Glutamatergic neuron (in vitro differentiated cells): ENCODE measurements around the gene ARHGAP33. TPM values are rescaled to one million over a fixed set of nuclear protein-coding genes. Genes with fewer than 3 reads are reported as not detected.

Experiments used
- DNase-seq: peaks from one replicate; pipeline ENCODE4 v3.0.0; 2022
- H3K27ac Mint-ChIP-seq: one replicate; pipeline ENCODE4 v1.8.0; 2020; ENCODE audit warnings: mild to moderate bottlenecking, mixed read lengths, inconsistent platforms; ENCODE audit not compliant: unreplicated experiment
- H3K27me3 Mint-ChIP-seq: one replicate; pipeline ENCODE4 v1.8.0; 2020; ENCODE audit warnings: mild to moderate bottlenecking, moderate library complexity, mixed read lengths, inconsistent platforms; ENCODE audit not compliant: unreplicated experiment
- H3K36me3 Mint-ChIP-seq: one replicate; pipeline ENCODE4 v1.8.0; 2020; ENCODE audit warnings: mild to moderate bottlenecking, mixed read lengths, inconsistent platforms; ENCODE audit not compliant: unreplicated experiment
- H3K4me1 Mint-ChIP-seq: one replicate; pipeline ENCODE4 v1.8.0; 2020; ENCODE audit warnings: mild to moderate bottlenecking, low read depth, mixed read lengths, inconsistent platforms; ENCODE audit not compliant: unreplicated experiment
- H3K4me3 Mint-ChIP-seq: one replicate; pipeline ENCODE4 v1.8.0; 2020; ENCODE audit warnings: mild to moderate bottlenecking, mixed read lengths, inconsistent platforms; ENCODE audit not compliant: unreplicated experiment
- H3K9me3 Mint-ChIP-seq: one replicate; pipeline ENCODE4 v1.8.0; 2020; ENCODE audit warnings: mild to moderate bottlenecking, moderate library complexity, mixed read lengths, inconsistent platforms; ENCODE audit not compliant: unreplicated experiment
- total RNA-seq: library from RNA; stranded (reverse); fragmentation: NEBNext Ultra II Directional; extraction: Animal tissue kit (Norgen Biotek cat#: 25700); gene quantifications from one replicate; pipeline ENCODE4 v1.2.1, GENCODE V29; 2021; ENCODE audit not compliant: unreplicated experiment
- TF ChIP-seq, protein P1 (sequence below): fragments of 200-600 bp; sonication (generic); IDR thresholded peaks from one replicate; pipeline ENCODE4 v1.5.0; 2021; ENCODE audit not compliant: partially characterized antibody, unreplicated experiment

ARHGAP33 gene
- total RNA-seq, 1 donor from 2014 or later, result 180 TPM

DNA sequence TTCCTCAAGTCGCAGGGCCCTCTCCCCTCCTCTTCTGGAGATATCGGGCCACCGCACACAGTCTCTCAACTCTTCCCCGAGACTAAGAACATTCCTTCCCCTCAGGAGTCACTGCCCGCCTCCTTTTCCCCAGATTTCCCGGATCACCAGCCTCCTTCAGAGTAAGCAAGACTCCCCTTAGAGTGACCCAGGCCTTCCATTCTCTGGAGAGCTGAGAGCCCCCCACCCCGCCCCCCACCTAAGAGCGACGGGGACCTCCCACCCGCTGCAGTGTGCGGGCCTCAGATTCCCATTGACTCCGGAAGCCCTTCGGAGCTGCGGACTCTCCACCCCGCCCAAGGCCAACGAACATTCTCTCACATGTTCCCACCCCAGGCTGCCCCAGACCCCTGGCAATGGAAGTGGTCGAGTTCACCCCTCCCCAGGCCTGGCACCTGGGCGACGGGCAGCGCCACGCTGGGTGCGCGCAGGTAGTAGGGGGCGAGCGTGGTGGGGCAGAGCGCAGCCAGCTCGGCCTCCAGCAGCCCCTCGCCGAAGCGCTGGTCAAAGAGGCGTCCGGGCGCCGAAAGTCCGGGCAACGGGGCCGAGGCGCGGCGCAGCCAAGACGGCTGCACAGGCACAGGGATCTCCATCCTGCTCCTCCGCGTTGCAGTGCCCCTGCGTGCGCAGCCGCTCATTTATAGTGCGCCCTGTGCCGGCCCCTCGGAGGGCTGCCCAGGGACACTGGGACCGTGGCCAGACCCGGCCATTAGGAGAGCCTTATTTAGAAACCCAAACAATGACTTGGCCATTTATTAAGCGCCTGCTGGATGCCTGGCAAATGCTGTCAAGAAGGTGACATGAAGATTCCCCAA is 18.8 kb upstream of the ARHGAP33 start, which contains the start of gene HSPB6:
TSS of gene HSPB6 (minus strand) at position 653 of the 854 bp plus-strand sequence. CDS start at position 632, 21 bp downstream.
- H3K36me3 Mint-ChIP-seq, result no peaks in the 10 kb centered on the region
- H3K9me3 Mint-ChIP-seq, result peaks cover 13% of the 10 kb centered on the region
- H3K27me3 Mint-ChIP-seq, result peaks cover 18% of the 10 kb centered on the region
- peaks cover 14% of the 10 kb centered on the region for H3K4me1 Mint-ChIP-seq
- peak within 1 kb of the TSS; percentile 95 for H3K27ac Mint-ChIP-seq
- DNase-seq, result peak; percentile 68
- peak within 1 kb of the TSS; percentile 92 for H3K4me3 Mint-ChIP-seq
- TF ChIP-seq, protein P1, sequence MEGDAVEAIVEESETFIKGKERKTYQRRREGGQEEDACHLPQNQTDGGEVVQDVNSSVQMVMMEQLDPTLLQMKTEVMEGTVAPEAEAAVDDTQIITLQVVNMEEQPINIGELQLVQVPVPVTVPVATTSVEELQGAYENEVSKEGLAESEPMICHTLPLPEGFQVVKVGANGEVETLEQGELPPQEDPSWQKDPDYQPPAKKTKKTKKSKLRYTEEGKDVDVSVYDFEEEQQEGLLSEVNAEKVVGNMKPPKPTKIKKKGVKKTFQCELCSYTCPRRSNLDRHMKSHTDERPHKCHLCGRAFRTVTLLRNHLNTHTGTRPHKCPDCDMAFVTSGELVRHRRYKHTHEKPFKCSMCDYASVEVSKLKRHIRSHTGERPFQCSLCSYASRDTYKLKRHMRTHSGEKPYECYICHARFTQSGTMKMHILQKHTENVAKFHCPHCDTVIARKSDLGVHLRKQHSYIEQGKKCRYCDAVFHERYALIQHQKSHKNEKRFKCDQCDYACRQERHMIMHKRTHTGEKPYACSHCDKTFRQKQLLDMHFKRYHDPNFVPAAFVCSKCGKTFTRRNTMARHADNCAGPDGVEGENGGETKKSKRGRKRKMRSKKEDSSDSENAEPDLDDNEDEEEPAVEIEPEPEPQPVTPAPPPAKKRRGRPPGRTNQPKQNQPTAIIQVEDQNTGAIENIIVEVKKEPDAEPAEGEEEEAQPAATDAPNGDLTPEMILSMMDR, result no peak

DNA sequence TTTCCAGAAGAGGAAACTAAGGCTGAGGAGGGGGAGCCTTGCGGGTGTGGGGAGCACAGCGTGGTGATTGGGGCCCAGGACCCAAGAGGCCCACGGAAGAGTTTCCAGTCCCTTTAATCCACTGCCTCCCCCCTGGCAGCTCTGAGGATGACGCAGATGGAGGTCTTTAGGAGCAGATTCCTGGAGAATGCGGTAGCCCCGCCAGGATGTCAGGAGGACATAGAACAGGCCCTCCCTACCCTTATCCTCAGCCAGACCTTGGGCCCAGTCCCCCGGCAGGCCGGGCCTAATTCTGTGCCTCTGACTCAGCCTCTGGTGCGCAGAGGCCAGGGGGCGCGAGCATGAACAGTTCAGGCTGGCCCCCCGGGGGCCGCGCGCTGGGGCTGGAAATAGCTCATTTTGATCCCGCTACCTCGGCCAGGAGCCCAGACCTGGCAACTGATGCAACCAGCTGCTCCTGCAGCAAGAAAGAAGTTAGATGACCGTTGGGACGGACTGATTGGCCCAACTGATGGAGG is 18.1 kb upstream of the ARHGAP33 start:
- peaks cover 13% of the 10 kb centered on the region for H3K9me3 Mint-ChIP-seq
- H3K4me1 Mint-ChIP-seq, result peaks cover 14% of the 10 kb centered on the region
- H3K36me3 Mint-ChIP-seq, result no peaks in the 10 kb centered on the region
- TF ChIP-seq, protein P1, result no peak
- H3K27ac Mint-ChIP-seq, result peak overlapping the region; percentile 95
- H3K27me3 Mint-ChIP-seq, result peaks cover 18% of the 10 kb centered on the region
- H3K4me3 Mint-ChIP-seq, result peak overlapping the region; percentile 92
- peak; percentile 67 for DNase-seq

GRCh38 chr19:35757749-35758608 is 17.4 kb upstream of the ARHGAP33 start, which contains the start of gene PROSER3:
Gene PROSER3 (plus strand): TSS chr19:35758176. CDS start chr19:35758216, 40 bp downstream.
- Mint-ChIP-seq H3K9me3 (peaks cover 13% of the 10 kb centered on the region), H3K27me3 (peaks cover 18% of the 10 kb centered on the region), H3K27ac (peak within 1 kb of the TSS; percentile 95), H3K4me3 (peak within 1 kb of the TSS; percentile 92), H3K36me3 (no peaks in the 10 kb centered on the region), H3K4me1 (peaks cover 14% of the 10 kb centered on the region)
- peak; percentile 98 for DNase-seq
- TF ChIP-seq, protein P1, result no peak

DNA sequence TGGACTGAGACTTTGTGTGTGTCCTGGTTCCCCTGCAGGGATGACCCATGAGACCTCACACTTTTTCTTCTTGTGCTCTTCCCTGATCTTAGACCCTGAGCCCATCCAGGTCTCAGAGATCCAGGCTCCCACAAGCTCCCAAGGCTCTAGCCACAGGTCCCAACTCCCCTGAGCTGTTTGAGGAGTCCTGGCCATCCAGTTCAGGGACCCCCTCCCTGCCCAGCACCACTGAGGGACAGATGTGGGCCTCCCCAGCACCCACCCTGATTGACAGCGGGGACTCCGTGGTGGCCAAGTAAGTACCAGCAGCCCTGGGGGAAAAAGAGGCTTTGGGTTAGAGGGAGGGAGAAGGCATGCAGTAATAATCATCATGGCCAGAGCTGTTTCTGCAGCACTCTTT is 15.7 kb upstream of the ARHGAP33 start:
- Mint-ChIP-seq H3K36me3 (no peaks in the 10 kb centered on the region), H3K4me3 (peak overlapping the region; percentile 92)
- DNase-seq, result no peak

More for the DNA sequence above, 15.7 kb upstream of the ARHGAP33 start:
- peak overlapping the region; percentile 62 for H3K27ac Mint-ChIP-seq
- TF ChIP-seq, protein P1, result no peak
- H3K4me1 Mint-ChIP-seq, result peaks cover 13% of the 10 kb centered on the region
- H3K27me3 Mint-ChIP-seq, result peaks cover 11% of the 10 kb centered on the region
- H3K9me3 Mint-ChIP-seq, result peaks cover 13% of the 10 kb centered on the region
